Activated CD4-positive, alpha-beta T cell treated with anti-CD3 and anti-CD28 coated beads, Interleukin-2, amount 10 ng/mL, durations not matched to agents 24 days and 14 days (primary cell): Measurements from ENCODE around the gene USF2. TPM values are rescaled to one million over a fixed set of nuclear protein-coding genes. Genes with fewer than 3 reads are reported as not detected.
"Not testable (repeated sequence)": the region's sequence is repeated elsewhere in the genome, so short reads cannot be mapped to it uniquely, and the experiment has no call there.

Experiments used
- DNase-seq: peaks from one replicate; pipeline ENCODE4 v3.0.0; 2022
- H3K27ac Mint-ChIP-seq: one replicate; pipeline ENCODE4 v1.8.0; 2022; ENCODE audit warnings: mild to moderate bottlenecking, mixed read lengths
- H3K27me3 Mint-ChIP-seq: one replicate; pipeline ENCODE4 v1.8.0; 2022; ENCODE audit warnings: mixed read lengths
- H3K36me3 Mint-ChIP-seq: one replicate; pipeline ENCODE4 v1.8.0; 2022; ENCODE audit warnings: low read depth, mild to moderate bottlenecking, mixed read lengths
- H3K4me1 Mint-ChIP-seq: one replicate; pipeline ENCODE4 v1.8.0; 2021; ENCODE audit warnings: mixed read lengths
- H3K4me3 Mint-ChIP-seq: one replicate; pipeline ENCODE4 v1.8.0; 2022; ENCODE audit warnings: mild to moderate bottlenecking, moderate library complexity, mixed read lengths
- H3K9me3 Mint-ChIP-seq: one replicate; pipeline ENCODE4 v1.8.0; 2021; ENCODE audit warnings: mixed read lengths
- intact Hi-C: fragments of 100-400 bp; cut with micrococcal nuclease; formaldehyde crosslinking; loops from one replicate; pipeline ENCODE4 v1.15.1; 2023
- total RNA-seq: library from RNA; stranded (reverse); gene quantifications from 2 replicates; pipeline ENCODE4 v1.2.3, GENCODE V29; 2022

Gene USF2
- total RNA-seq, 1 donor from 2014 or later, result 147 TPM

DNA sequence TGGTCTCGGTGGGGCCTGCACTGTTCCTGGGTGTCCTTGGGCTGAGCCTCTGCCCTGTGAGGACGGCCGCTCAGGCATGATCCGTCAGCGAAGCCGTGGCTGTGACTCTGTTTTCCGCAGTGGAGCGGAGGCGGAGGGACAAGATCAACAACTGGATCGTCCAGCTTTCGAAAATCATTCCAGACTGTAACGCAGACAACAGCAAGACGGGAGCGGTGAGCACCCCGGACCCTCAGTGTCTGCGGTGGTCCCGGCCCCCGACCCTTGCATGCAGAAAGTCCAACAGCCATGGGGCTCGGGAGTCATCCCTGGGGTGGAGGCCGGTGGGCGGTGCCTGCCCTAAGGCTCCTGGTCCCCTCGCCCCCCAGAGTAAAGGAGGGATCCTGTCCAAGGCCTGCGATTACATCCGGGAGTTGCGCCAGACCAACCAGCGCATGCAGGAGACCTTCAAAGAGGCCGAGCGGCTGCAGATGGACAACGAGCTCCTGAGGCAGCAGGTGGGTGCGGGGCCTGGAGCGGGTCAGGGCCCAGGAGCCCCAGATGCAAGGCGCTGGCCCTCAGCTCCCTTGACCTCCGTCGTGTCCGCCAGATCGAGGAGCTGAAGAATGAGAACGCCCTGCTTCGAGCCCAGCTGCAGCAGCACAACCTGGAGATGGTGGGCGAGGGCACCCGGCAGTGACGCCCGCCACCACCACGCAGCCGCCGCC is 10.0 kb downstream of the USF2 start:
- Mint-ChIP-seq H3K27ac (no peak overlapping the region), H3K4me3 (no peak overlapping the region)
- intact Hi-C loops, result no loop called here

GRCh38 chr19:35279374-35279773 is 10.6 kb downstream of the USF2 start:
- DNase-seq, result no peak
- Mint-ChIP-seq H3K4me1 (no peaks in the 10 kb centered on the region), H3K36me3 (peaks cover 26% of the 10 kb centered on the region), H3K9me3 (no peaks in the 10 kb centered on the region), H3K27me3 (peaks cover 15% of the 10 kb centered on the region), H3K27ac (no peak overlapping the region), H3K4me3 (no peak overlapping the region)
- intact Hi-C loops, result no loop called here

More for the DNA sequence above, 10.0 kb downstream of the USF2 start:
- DNase-seq, result no peak
- no peaks in the 10 kb centered on the region for H3K9me3 Mint-ChIP-seq
- H3K4me1 Mint-ChIP-seq, result no peaks in the 10 kb centered on the region
- peaks cover 32% of the 10 kb centered on the region for H3K36me3 Mint-ChIP-seq
- peaks cover 13% of the 10 kb centered on the region for H3K27me3 Mint-ChIP-seq

DNA sequence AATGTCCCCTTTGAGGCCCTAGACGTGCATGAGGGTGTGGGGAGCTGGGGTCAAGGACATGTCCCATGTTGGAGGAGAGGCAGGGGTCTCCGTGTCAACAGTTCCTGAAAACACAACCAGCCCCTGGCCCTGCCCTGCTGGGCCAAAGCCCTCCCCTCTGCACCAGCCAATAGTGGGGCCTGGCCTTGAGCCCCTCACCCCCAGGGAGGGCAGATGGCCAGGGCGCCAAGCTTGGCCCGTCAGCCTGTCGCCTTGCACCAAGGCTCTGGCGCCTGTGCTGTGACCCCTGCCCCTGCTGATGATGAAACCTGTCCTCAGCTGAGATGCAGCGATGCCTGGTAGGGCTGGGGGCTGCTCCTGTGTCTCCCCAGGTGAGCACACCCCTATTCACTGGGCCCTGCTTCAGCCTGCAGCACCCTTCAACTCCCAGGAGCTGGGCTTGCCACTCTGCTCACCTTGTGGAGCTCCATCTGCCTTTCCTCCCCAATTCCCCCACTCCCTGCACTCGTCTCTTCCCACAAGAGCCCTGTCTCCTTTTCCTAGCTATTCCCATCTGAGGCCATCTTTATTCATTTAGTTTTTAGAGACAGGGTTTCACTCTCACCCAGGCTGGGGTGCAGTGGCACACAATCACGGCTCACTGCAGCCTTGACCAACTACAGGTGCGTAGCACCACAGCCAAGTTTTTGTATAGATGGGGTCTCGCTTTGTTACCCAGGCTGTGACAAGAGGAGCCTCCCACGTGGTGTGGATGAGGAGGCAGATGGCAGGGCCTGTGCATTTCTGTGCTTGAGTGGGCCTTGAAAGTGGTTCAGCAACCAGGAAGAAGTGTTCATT is 11.4 kb downstream of the USF2 start:
- no peak overlapping the region for H3K27ac Mint-ChIP-seq
- no peak overlapping the region for H3K4me3 Mint-ChIP-seq
- peaks cover 18% of the 10 kb centered on the region for H3K27me3 Mint-ChIP-seq
- peaks cover 18% of the 10 kb centered on the region for H3K36me3 Mint-ChIP-seq
- H3K4me1 Mint-ChIP-seq, result no peaks in the 10 kb centered on the region
- intact Hi-C loops, result no loop called here
- H3K9me3 Mint-ChIP-seq, result no peaks in the 10 kb centered on the region
- DNase-seq, result no peak

- peaks cover 9% of the 10 kb centered on the region for H3K36me3 Mint-ChIP-seq
- no peak for DNase-seq
- intact Hi-C loops, result no loop called here
- no peaks in the 10 kb centered on the region for H3K9me3 Mint-ChIP-seq
- no peaks in the 10 kb centered on the region for H3K4me1 Mint-ChIP-seq
- H3K4me3 Mint-ChIP-seq, result no peak overlapping the region
- peaks cover 18% of the 10 kb centered on the region for H3K27me3 Mint-ChIP-seq
- H3K27ac Mint-ChIP-seq, result no peak overlapping the region
Observed at GRCh38 chr19:35281303-35281702, 12.5 kb downstream of the USF2 start.

DNA sequence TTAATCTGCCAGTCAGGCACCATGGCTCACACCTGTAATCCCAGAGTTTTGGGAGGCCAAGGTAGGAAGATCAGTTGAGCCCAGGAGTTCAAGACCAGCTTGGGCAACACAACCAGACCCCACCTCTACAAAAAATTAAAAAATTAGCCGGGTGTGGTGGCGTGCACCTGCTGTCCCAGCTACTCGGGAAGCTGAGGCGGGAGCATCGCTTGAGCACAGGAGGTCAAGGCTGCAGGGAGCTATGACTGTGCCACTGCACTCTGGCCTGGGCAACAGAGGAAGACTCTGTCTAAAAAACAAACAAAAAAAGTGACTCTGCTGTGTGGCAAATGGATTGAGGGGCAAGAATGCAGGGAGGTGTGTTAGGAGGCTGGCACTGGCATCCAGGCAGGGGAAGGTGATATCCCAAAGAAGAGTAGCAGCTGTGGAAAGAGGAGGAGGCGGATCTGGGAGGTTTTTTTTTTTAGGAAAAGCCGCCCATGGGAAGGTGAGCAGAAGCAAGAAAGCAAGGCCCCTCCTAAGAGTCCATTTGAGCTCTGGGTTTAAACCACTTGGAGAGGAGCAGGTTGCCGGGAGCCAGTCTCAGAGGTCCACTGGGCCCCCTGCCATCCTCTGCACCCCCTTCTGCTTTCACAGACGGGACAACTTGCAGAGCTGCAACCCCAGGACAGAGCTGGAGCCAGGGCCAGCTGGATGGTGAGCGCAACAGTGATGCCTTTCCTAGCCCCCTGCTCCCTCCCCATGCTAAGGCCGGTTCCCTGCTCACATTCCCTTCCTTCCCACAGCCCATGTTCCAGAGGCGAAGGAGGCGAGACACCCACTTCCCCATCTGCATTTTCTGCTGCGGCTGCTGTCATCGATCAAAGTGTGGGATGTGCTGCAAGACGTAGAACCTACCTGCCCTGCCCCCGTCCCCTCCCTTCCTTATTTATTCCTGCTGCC is 15.7 kb downstream of the USF2 start:
- no peak overlapping the region for H3K4me3 Mint-ChIP-seq
- H3K4me1 Mint-ChIP-seq, result no peaks in the 10 kb centered on the region
- DNase-seq, result no peak
- H3K27me3 Mint-ChIP-seq, result peaks cover 18% of the 10 kb centered on the region
- H3K27ac Mint-ChIP-seq, result peak overlapping the region; percentile 23
- no peaks in the 10 kb centered on the region for H3K36me3 Mint-ChIP-seq
- H3K9me3 Mint-ChIP-seq, result no peaks in the 10 kb centered on the region
- intact Hi-C loops, result no loop called here

GRCh38 chr19:35285095-35285449 is 16.3 kb downstream of the USF2 start:
- Mint-ChIP-seq H3K36me3 (no peaks in the 10 kb centered on the region), H3K27me3 (peaks cover 18% of the 10 kb centered on the region), H3K27ac (no peak overlapping the region), H3K9me3 (no peaks in the 10 kb centered on the region), H3K4me1 (no peaks in the 10 kb centered on the region), H3K4me3 (no peak overlapping the region)
- intact Hi-C loops, result no loop called here
- DNase-seq, result no peak

GRCh38 chr19:35285465-35285864 is 16.7 kb downstream of the USF2 start:
- H3K4me3 Mint-ChIP-seq, DNase-seq, H3K4me1 Mint-ChIP-seq, H3K36me3 Mint-ChIP-seq, H3K27ac Mint-ChIP-seq, H3K9me3 Mint-ChIP-seq, intact Hi-C loops: not testable (repeated sequence)
- peaks cover 18% of the 10 kb centered on the region for H3K27me3 Mint-ChIP-seq

- intact Hi-C loops, H3K9me3 Mint-ChIP-seq, H3K27ac Mint-ChIP-seq, DNase-seq, H3K36me3 Mint-ChIP-seq, H3K4me3 Mint-ChIP-seq, H3K4me1 Mint-ChIP-seq: not testable (repeated sequence)
- peaks cover 18% of the 10 kb centered on the region for H3K27me3 Mint-ChIP-seq
Observed at GRCh38 chr19:35286101-35286500, 17.3 kb downstream of the USF2 start.

DNA sequence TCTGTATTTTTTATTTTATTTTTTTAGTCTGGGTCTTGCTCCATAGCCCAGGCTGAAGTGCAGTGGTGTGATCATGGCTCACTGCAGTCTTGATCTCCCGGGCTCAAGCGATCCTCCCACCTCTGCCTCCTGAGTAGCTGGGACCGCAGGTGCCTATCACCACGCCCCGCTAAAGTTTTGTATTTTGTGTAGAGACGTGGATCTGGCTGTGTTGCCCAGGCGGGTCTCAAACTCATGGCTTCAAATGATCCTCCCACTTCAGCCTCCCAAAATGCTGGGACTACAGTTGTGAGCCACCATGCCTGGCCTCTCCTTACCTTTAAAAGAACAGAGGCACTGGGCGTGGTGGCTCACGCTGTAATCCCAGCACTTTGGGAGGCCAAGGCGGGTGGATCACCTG is 19.0 kb downstream of the USF2 start:
- no peaks in the 10 kb centered on the region for H3K9me3 Mint-ChIP-seq

GRCh38 chr19:35288331-35288730 is 19.6 kb downstream of the USF2 start:
- Mint-ChIP-seq H3K9me3 (no peaks in the 10 kb centered on the region), H3K4me1 (no peaks in the 10 kb centered on the region), H3K36me3 (no peaks in the 10 kb centered on the region), H3K4me3 (no peak overlapping the region), H3K27me3 (peaks cover 8% of the 10 kb centered on the region), H3K27ac (no peak overlapping the region)
- intact Hi-C loops, result no loop called here
- DNase-seq, result no peak

More for the DNA sequence above, 19.0 kb downstream of the USF2 start:
- intact Hi-C loops, result no loop called here
- no peak for DNase-seq
- Mint-ChIP-seq H3K36me3 (no peaks in the 10 kb centered on the region), H3K4me3 (no peak overlapping the region), H3K4me1 (no peaks in the 10 kb centered on the region), H3K27me3 (peaks cover 14% of the 10 kb centered on the region), H3K27ac (no peak overlapping the region)

DNA sequence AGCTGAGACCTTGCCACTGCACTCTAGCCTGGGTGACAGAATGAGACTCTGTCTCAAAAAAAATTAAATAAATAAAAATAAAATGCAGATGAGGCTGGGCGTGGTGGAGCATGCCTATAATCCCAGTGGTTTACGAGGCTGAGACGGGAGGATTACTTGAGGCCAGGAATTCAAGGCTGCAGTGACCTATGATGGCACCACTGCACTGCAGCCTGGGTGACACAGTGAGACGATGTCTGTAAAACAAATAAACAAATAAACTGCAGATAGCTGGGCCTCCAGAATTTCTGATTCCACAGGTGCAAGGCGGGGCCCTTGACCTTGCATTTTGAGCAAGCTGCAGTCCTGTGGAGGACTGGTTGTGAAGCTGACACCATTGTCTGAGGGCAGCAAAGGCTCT is 20.1 kb downstream of the USF2 start:
- Mint-ChIP-seq H3K4me1 (no peaks in the 10 kb centered on the region), H3K9me3 (no peaks in the 10 kb centered on the region), H3K4me3 (no peak overlapping the region), H3K27me3 (peaks cover 6% of the 10 kb centered on the region), H3K27ac (no peak overlapping the region), H3K36me3 (no peaks in the 10 kb centered on the region)
- intact Hi-C loops, result no loop called here
- DNase-seq, result no peak

DNA sequence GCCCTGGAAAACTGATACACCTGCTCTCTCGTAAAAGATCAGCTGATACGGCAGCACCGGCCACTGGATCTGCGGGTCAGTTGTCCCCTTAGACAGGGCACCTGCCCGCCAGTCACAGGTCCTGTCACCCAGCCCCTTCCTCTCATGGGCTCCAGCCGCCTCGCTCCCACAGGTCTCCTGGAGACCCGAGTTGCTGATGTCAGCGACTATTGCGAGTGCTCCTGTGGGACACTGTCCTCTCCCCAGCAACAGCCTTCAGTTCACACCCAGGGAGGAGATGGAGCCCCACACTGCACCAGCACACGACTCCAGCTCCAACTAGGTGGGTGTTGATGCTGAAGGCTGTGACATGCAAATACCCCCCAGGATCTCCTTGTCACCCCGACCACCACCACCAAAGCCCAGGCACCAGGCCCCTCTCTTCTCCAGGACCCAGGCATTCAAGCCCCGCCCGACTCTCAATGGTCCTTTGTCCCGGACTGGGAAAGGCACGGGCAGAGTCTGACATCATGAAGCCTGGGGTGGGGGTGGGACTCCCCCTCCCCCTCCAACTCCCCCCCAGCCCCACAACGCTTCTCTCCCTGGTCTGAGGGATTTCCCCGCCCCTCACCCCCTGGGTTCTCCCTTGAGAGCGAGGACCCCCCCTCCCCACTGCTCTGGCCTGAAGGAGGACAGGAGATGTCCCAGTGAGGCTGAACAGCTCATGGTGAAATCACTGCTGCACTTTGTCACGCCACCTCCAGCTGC is 21.8 kb downstream of the USF2 start:
- intact Hi-C loops, result no loop called here
- no peak for DNase-seq

DNA sequence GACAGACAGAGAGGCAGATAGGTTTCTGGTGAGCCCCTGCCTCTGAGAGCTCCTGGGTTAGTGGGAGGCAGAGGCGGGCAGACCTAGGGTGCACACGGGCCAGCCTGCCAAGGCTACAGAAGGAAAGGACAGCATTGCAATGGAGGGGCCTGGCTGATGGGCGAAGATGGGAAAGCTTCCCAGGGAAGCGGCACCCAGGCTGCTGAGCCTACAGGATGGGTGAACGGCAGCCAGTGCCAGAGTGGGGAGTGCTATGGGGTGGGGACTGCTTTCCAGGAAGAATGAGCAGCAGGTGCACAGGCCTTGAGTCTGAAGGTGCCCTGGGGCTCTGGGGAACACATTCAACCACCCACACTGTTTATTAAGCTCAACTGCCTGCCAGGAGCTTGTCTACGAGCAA is 22.5 kb downstream of the USF2 start:
- Mint-ChIP-seq H3K27ac (no peak overlapping the region), H3K4me1 (peaks cover 7% of the 10 kb centered on the region), H3K27me3 (peaks cover 4% of the 10 kb centered on the region), H3K4me3 (no peak overlapping the region), H3K9me3 (no peaks in the 10 kb centered on the region), H3K36me3 (no peaks in the 10 kb centered on the region)
- intact Hi-C loops, result no loop called here
- no peak for DNase-seq

More for the DNA sequence above, 21.8 kb downstream of the USF2 start:
- H3K4me1 Mint-ChIP-seq, result no peaks in the 10 kb centered on the region
- no peak overlapping the region for H3K4me3 Mint-ChIP-seq
- H3K9me3 Mint-ChIP-seq, result no peaks in the 10 kb centered on the region
- H3K27ac Mint-ChIP-seq, result no peak overlapping the region
- peaks cover 4% of the 10 kb centered on the region for H3K27me3 Mint-ChIP-seq
- no peaks in the 10 kb centered on the region for H3K36me3 Mint-ChIP-seq
